ENCODE data around the gene ZNF786. TPM values are rescaled to one million over a fixed set of nuclear protein-coding genes. Genes with fewer than 3 reads are reported as not detected.

Gene ZNF786
- total and polyA plus RNA-seq, 4 donors: 2.0 to 5.9 (median 4.4) TPM

- H3K4me3 ChIP-seq: no peak overlapping the region
- no peaks in the 10 kb centered on the region for H3K9me3 ChIP-seq (ENCODE audit: control insufficient read depth in 4 of 4, insufficient read depth in 3 of 4, low read length in 3 of 4)
- 85 to 90% methylated on average over 9 of the region's 9 CpGs for WGBS, 2 donors
- H3K27me3 ChIP-seq (ENCODE audit: control insufficient read depth in 3 of 3, insufficient read depth in 3 of 3, low read length in 2 of 3): no peaks in the 10 kb centered on the region
- no peak overlapping the region for H3K27ac ChIP-seq (ENCODE audit: low read depth in 1 of 2, low read length in 1 of 2)
- H3K36me3 ChIP-seq (ENCODE audit: control insufficient read depth in 4 of 4, insufficient read depth in 4 of 4, low read length in 4 of 4): peaks cover 1 to 4% (median 3%) of the 10 kb centered on the region in 4 donors
- H3K9ac ChIP-seq (ENCODE audit: insufficient read depth in 1 of 2, low read length in 2 of 2): no peak overlapping the region
- no peaks in the 10 kb centered on the region for H3K4me1 ChIP-seq (ENCODE audit: control insufficient read depth in 5 of 5, insufficient read depth in 5 of 5, low read length in 5 of 5)
- TF ChIP-seq CTCF (IDR thresholded peaks at IDR 0.05; ENCODE audit: control extremely low read depth, extremely low read depth): no peak
- DNase-seq (no peak), ATAC-seq (ENCODE audit: insufficient read depth, low FRiP score) (no peak)
Measured at GRCh38 chr7:149077594-149077993, 12.9 kb downstream of the ZNF786 start.

GRCh38 chr7:149075286-149075685, 15.2 kb downstream of the ZNF786 start:
- Histone ChIP-seq H3K27me3 (ENCODE audit: control insufficient read depth in 3 of 3, insufficient read depth in 3 of 3, low read length in 2 of 3) (no peaks in the 10 kb centered on the region), H3K36me3 (ENCODE audit: control insufficient read depth in 4 of 4, insufficient read depth in 4 of 4, low read length in 4 of 4) (peaks cover 1 to 25% (median 3%) of the 10 kb centered on the region in 4 donors), H3K9me3 (ENCODE audit: control insufficient read depth in 4 of 4, insufficient read depth in 3 of 4, low read length in 3 of 4) (no peaks in the 10 kb centered on the region), H3K4me1 (ENCODE audit: control insufficient read depth in 5 of 5, insufficient read depth in 5 of 5, low read length in 5 of 5) (no peaks in the 10 kb centered on the region), H3K9ac (ENCODE audit: insufficient read depth in 1 of 2, low read length in 2 of 2) (no peak overlapping the region), H3K27ac (ENCODE audit: low read depth in 1 of 2, low read length in 1 of 2) (no peak overlapping the region), H3K4me3 (no peak overlapping the region)
- WGBS, 2 donors: 99 to 100% methylated on average over 2 of the region's 2 CpGs
- ATAC-seq (ENCODE audit: insufficient read depth, low FRiP score) (no peak), DNase-seq (no peak)
- no peak for TF ChIP-seq CTCF (IDR thresholded peaks at IDR 0.05; ENCODE audit: control extremely low read depth, extremely low read depth)

GRCh38 chr7:149074116-149074885, 16.2 kb downstream of the ZNF786 start:
- Histone ChIP-seq H3K9ac (ENCODE audit: insufficient read depth in 1 of 2, low read length in 2 of 2) (no peak overlapping the region), H3K27me3 (ENCODE audit: control insufficient read depth in 3 of 3, insufficient read depth in 3 of 3, low read length in 2 of 3) (no peaks in the 10 kb centered on the region), H3K9me3 (ENCODE audit: control insufficient read depth in 4 of 4, insufficient read depth in 3 of 4, low read length in 3 of 4) (no peaks in the 10 kb centered on the region), H3K4me3 (no peak overlapping the region), H3K36me3 (ENCODE audit: control insufficient read depth in 4 of 4, insufficient read depth in 4 of 4, low read length in 4 of 4) (peaks cover 2 to 29% (median 3%) of the 10 kb centered on the region in 4 donors), H3K27ac (ENCODE audit: low read depth in 1 of 2, low read length in 1 of 2) (no peak overlapping the region), H3K4me1 (ENCODE audit: control insufficient read depth in 5 of 5, insufficient read depth in 5 of 5, low read length in 5 of 5) (no peaks in the 10 kb centered on the region)
- no peak for ATAC-seq (ENCODE audit: insufficient read depth, low FRiP score)
- no peak for TF ChIP-seq CTCF (IDR thresholded peaks at IDR 0.05; ENCODE audit: control extremely low read depth, extremely low read depth)
- no peak for DNase-seq
- WGBS, 2 donors: 57 to 74% methylated on average over 3 of the region's 3 CpGs

GRCh38 chr7:149072438-149072775, 18.1 kb downstream of the ZNF786 start:
- Histone ChIP-seq H3K27ac (ENCODE audit: low read depth in 1 of 2, low read length in 1 of 2) (peak overlapping the region; percentile 32 to 68), H3K36me3 (ENCODE audit: control insufficient read depth in 4 of 4, insufficient read depth in 4 of 4, low read length in 4 of 4) (peaks cover 2 to 29% (median 3%) of the 10 kb centered on the region in 4 donors)
- no peak for ATAC-seq (ENCODE audit: insufficient read depth, low FRiP score)

More at GRCh38 chr7:149072438-149072775, 18.1 kb downstream of the ZNF786 start:
- Histone ChIP-seq H3K9me3 (ENCODE audit: control insufficient read depth in 4 of 4, insufficient read depth in 3 of 4, low read length in 3 of 4) (no peaks in the 10 kb centered on the region), H3K9ac (ENCODE audit: insufficient read depth in 1 of 2, low read length in 2 of 2) (no peak overlapping the region), H3K4me3 (no peak overlapping the region), H3K27me3 (ENCODE audit: control insufficient read depth in 3 of 3, insufficient read depth in 3 of 3, low read length in 2 of 3) (no peaks in the 10 kb centered on the region), H3K4me1 (ENCODE audit: control insufficient read depth in 5 of 5, insufficient read depth in 5 of 5, low read length in 5 of 5) (no peaks in the 10 kb centered on the region)
- TF ChIP-seq CTCF (IDR thresholded peaks at IDR 0.05; ENCODE audit: control extremely low read depth, extremely low read depth): no peak
- 88 to 96% methylated on average over 4 of the region's 4 CpGs for WGBS, 2 donors
- no peak for DNase-seq

All from lung (tissue), 12 donors.